Stomach (tissue), 9 donors: Measurements from ENCODE around the gene LINC00305. TPM values are rescaled to one million over a fixed set of nuclear protein-coding genes. Genes with fewer than 3 reads are reported as not detected.

ENCODE experiments used
- DNase-seq, 2 donors: peaks; one replicate each; pipeline versions ENCODE4 v3.0.0 to v3.0.0-alpha.2; 2013 to 2019
- H3K27ac ChIP-seq, 5 donors: fragments of 200-600 bp in 4 of 5; sonication (generic) in 4 of 5; one replicate each; pipeline ENCODE4 v1.5.1; 2013 to 2019; ENCODE audit warnings: mild to moderate bottlenecking in 1 of 5, moderate library complexity in 1 of 5
- H3K27me3 ChIP-seq, 3 donors: fragments of 200-600 bp; sonication (generic); one replicate each; pipeline ENCODE4 v1.5.1; 2017 to 2019; ENCODE audit warnings: mixed run types in 1 of 3
- H3K36me3 ChIP-seq, 4 donors: fragments of 200-600 bp; sonication (generic); 1 replicate in 3 of 4; 2 replicates in 1 of 4; pipeline ENCODE4 v1.5.1; 2016 to 2019
- H3K4me1 ChIP-seq, 4 donors: fragments of 200-600 bp; sonication (generic); one replicate each; pipeline ENCODE4 v1.5.1; 2016 to 2019
- H3K4me3 ChIP-seq, 4 donors: fragments of 200-600 bp; sonication (generic) in 3 of 4; one replicate each; pipeline ENCODE4 v1.5.1; 2016 to 2019; ENCODE audit warnings: mild to moderate bottlenecking in 1 of 4
- H3K9me3 ChIP-seq, 4 donors: fragments of 200-600 bp; sonication (generic); one replicate each; pipeline ENCODE4 v1.5.1; 2016 to 2019
- CTCF ChIP-seq, 7 experiments: fragments of 450-650 bp in 4 of 7; fragments of 200-600 bp in 3 of 7; sonication (generic) in 3 of 7; IDR thresholded peaks; one replicate each; pipeline ENCODE4 v1.5.1; 2016 to 2019; ENCODE audit warnings: antibody characterized with exemption in 7 of 7, control low read depth in 2 of 7, mild to moderate bottlenecking in 1 of 7
- EP300 ChIP-seq: sonication (generic); formaldehyde crosslinking; IDR thresholded peaks from one replicate; pipeline ENCODE4 v1.6.1; 2017; ENCODE audit warnings: antibody characterized with exemption
- POLR2A ChIP-seq, 4 donors: fragments of 450-650 bp; IDR thresholded peaks; one replicate each; pipeline ENCODE4 v1.6.1; 2016; ENCODE audit warnings: antibody characterized with exemption in 4 of 4, control low read depth in 2 of 4, mild to moderate bottlenecking in 1 of 4, moderate library complexity in 1 of 4
- POLR2AphosphoS5 ChIP-seq, 3 donors: sonication (generic); formaldehyde crosslinking; IDR thresholded peaks; one replicate each; pipeline ENCODE4 v1.6.1; 2016; ENCODE audit warnings: antibody characterized with exemption in 3 of 3
- WGBS, 5 donors: extraction: QIAGEN DNeasy Blood & Tissue Kit in 3 of 5; methylation state at CpG; one replicate each; pipeline versions ENCODE4 v1.1.5 to v1.1.7; 2013 to 2018; 5-methylcytosine and 5-hydroxymethylcytosine counted together
- intact Hi-C: fragments of 100-400 bp; cut with DNase I; formaldehyde crosslinking; loops from one replicate; pipeline ENCODE4 v1.15.1; 2023; ENCODE audit warnings: low total_unique reads
- polyA plus RNA-seq, 3 donors: library from polyadenylated mRNA; stranded (reverse); fragments of 200-250 nt; gene quantifications; one replicate each; pipeline ENCODE4 v1.2.3, GENCODE V29; 2013
- total RNA-seq, 5 donors: library from RNA; depleted of rRNA; stranded (reverse); fragments of >200 nt; gene quantifications; one replicate each; pipeline versions ENCODE4 v1.1.0 to v1.2.3, GENCODE V29; 2014 to 2016
- donor health status: healthy with polysubstance abuse.
- donor health status: Bipolar disorder and iron deficiency.
- donor health status: healthy.

Gene LINC00305
- total and polyA plus RNA-seq, 8 donors, result not detected

- Histone ChIP-seq H3K27ac (no peak overlapping the region), H3K36me3 (no peaks in the 10 kb centered on the region), H3K9me3 (no peaks in the 10 kb centered on the region), H3K4me3 (no peak overlapping the region), H3K4me1 (no peaks in the 10 kb centered on the region), H3K27me3 (no peaks in the 10 kb centered on the region)
- DNase-seq, result no peak
- no peak for TF ChIP-seq CTCF (IDR thresholded peaks at IDR 0.05)
- WGBS, 5 donors, result 79 to 86% (median 82%) methylated on average over 11 of the region's 11 CpGs
- intact Hi-C loops, result no loop called here
These were observed 1.1 kb upstream of the LINC00305 start for GRCh38 chr18:64149916-64150438.

DNA sequence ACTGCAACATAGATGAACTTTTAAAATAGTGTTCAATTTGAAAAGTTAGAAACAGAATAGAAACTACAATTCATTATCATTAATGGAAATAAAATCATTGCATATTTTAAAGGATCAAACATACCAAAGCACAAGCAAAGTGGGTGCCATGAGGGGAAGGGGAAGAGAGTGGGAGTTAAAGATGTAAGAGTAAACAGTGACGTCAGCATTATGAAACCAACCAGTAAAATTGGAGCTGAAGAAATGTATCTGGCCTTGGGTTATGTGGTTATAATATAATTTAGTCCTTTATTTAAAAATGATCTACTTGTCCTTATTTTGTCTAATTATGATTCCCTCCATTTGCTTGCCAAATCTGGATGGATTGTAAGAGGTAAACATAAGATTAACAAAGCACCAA is 6.0 kb downstream of the LINC00305 start:
- TF ChIP-seq EP300 (no peak), CTCF (IDR thresholded peaks at IDR 0.05) (no peak), POLR2A (IDR thresholded peaks at IDR 0.05) (no peak), POLR2AphosphoS5 (IDR thresholded peaks at IDR 0.05) (no peak)
- Histone ChIP-seq H3K36me3 (no peaks in the 10 kb centered on the region), H3K27ac (no peak overlapping the region), H3K4me3 (no peak overlapping the region), H3K27me3 (no peaks in the 10 kb centered on the region), H3K4me1 (no peaks in the 10 kb centered on the region), H3K9me3 (no peaks in the 10 kb centered on the region)
- intact Hi-C loops, result no loop called here
- no peak for DNase-seq
- WGBS, 5 donors, result 78 to 95% (median 92%) methylated on average over 1 of the region's 1 CpG

DNA sequence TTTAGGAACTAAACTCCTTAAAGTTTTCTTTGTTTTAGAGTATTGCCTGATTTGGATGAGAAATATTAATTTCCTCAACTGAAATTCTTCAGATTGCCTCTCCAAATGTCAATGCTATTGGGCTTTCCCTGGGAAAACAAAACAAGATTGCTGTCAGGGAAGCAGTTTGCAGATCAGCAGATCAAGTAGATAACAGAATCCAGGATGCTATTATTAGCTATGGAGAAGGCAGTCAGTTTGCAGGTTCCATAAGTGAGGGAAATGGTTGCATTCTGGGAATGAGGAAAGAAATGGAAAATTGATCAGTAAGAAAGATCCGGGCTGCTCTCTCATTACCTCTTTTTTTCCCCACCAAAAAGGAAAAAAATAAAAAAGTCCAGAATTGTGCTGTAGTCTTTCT is 11.0 kb downstream of the LINC00305 start:
- Histone ChIP-seq H3K27ac (no peak overlapping the region), H3K4me1 (no peaks in the 10 kb centered on the region), H3K27me3 (no peaks in the 10 kb centered on the region), H3K4me3 (no peak overlapping the region), H3K36me3 (no peaks in the 10 kb centered on the region), H3K9me3 (no peaks in the 10 kb centered on the region)
- DNase-seq, result no peak
- TF ChIP-seq POLR2A (IDR thresholded peaks at IDR 0.05) (no peak), CTCF (IDR thresholded peaks at IDR 0.05) (no peak), POLR2AphosphoS5 (IDR thresholded peaks at IDR 0.05) (no peak), EP300 (no peak)
- intact Hi-C loops, result no loop called here
- WGBS, 5 donors, result 56 to 81% (median 75%) methylated on average over 1 of the region's 1 CpG

DNA sequence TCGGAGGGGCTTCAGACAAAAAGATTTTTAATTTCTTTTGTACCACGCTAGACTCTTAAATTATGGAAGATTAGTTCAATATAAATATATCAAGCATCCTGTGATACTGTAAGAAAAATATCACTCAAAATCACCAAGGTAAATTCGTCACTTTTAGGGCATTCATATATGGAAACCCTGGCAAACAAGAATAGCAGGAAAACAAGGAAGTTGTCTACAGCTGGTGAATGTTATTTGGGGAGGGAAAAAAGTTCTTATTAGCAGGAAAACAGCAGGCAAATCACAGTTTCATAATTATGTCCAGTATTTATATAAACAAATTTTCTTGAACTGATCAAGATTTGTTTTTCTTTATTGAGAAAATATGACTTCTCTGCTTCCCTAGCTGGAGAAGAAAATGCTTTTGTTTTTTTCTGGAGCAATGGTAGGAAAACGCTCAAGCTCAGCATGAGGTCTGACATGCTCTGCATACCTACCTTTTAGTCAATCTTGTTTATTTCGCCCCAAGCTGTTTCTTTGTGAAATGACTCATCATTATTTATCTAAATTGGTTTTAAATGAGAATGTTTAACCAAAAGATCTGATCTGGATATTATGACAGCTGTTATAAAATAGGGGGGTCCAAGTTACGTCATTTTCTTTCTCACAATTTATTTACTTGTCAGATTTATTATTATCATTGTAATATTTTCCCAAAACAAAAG is 14.7 kb downstream of the LINC00305 start:
- H3K4me3 ChIP-seq, result no peak overlapping the region
- H3K27ac ChIP-seq, result no peak overlapping the region
- H3K36me3 ChIP-seq, result no peaks in the 10 kb centered on the region
- no peak for DNase-seq
- TF ChIP-seq CTCF (IDR thresholded peaks at IDR 0.05), result no peak
- no peaks in the 10 kb centered on the region for H3K4me1 ChIP-seq
- intact Hi-C loops, result no loop called here
- no peaks in the 10 kb centered on the region for H3K9me3 ChIP-seq
- no peaks in the 10 kb centered on the region for H3K27me3 ChIP-seq
- 63 to 70% (median 68%) methylated on average over 6 of the region's 6 CpGs for WGBS, 5 donors
